Neural cell (in vitro differentiated cells): ENCODE measurements around the gene ENTPD8.

Source experiments
- CTCF ChIP-seq: fragments of 450-650 bp; IDR thresholded peaks from 2 replicates; pipeline ENCODE4 v1.5.1; 2014; ENCODE audit warnings: antibody characterized with exemption, mild to moderate bottlenecking, moderate library complexity; ENCODE audit not compliant: poor library complexity, severe bottlenecking
- EP300 ChIP-seq: fragments of 450-650 bp; conservative IDR thresholded peaks from 2 replicates; pipeline ENCODE4 v1.6.1; 2014; ENCODE audit warnings: antibody characterized with exemption, mild to moderate bottlenecking, moderate library complexity; ENCODE audit not compliant: poor library complexity, severe bottlenecking
- EZH2 ChIP-seq: fragments of 200-600, 300-800 bp; shearing (Covaris generic), sonication (generic); IDR thresholded peaks from 2 replicates; pipeline ENCODE4 v1.6.1; 2014; ENCODE audit warnings: antibody characterized with exemption, low read length, borderline replicate concordance, mild to moderate bottlenecking; ENCODE audit not compliant: insufficient read depth, poor library complexity, severe bottlenecking

DNA sequence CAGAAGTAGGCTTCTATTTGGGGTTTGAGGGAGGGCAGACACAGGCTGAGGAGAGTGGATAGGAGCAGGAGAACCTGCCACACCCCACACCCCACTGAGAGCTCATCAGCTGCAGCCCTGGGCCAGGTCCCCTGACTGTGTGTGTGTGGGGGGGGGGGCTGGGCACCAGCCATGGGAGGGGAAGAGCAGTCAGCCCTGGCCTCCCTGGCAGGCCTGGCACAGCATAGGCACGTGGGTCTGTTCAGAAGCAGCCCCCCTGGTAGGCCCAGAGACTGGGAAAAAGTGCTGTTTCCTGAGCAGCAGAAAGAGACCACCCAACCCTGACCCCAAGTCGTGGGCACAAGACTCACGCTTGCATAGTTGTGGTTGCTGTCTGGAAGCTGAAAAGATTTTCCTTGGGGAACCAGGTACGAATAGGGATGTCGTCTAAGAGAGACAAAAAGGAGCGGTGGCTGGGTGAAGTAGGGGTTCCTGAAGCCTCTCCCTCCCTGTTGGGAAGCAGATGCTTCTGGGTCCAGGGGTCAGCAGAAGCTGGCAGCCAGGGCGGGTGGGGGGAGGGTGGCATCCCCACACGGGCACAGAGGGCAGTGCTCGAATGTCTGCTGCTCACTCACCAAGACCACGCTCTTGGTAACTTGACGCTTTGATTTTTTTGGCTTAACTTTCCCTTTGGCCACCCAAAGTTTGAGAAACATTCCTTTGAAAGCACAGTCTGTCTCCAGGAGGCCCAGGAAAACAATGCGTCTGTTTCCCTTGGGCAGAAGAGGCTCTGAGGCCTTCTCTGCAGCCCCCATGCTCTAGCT is 15.1 kb upstream of the ENTPD8 start:
- TF ChIP-seq EP300: no peak
- no peak for TF ChIP-seq CTCF
- no peak for TF ChIP-seq EZH2
